NCI-H2227 (cell line): Measurements from ENCODE around the gene PDK3.

Experiments
- DNase-seq: peaks from one replicate; lab custom pipeline; 2025; ENCODE audit not compliant: unreplicated experiment; lab: John Stamatoyannopoulos, UW

PDK3 gene

GRCh38 chrX:24547961-24548360 lies 82.9 kb downstream of the PDK3 start:
- DNase-seq = no peak

GRCh38 chrX:24550166-24550565 lies 85.1 kb downstream of the PDK3 start:
- DNase-seq = no peak

- DNase-seq = no peak
Observed at GRCh38 chrX:24553011-24553410, 87.9 kb downstream of the PDK3 start.

- no peak for DNase-seq
Observed at GRCh38 chrX:24561121-24561520, 96.0 kb downstream of the PDK3 start.

- no peak for DNase-seq
Observed at GRCh38 chrX:24563291-24564010, 98.4 kb downstream of the PDK3 start.

GRCh38 chrX:24566240-24566639 lies 101.2 kb downstream of the PDK3 start:
- no peak for DNase-seq

- no peak for DNase-seq
Observed at GRCh38 chrX:24567169-24567568, 102.1 kb downstream of the PDK3 start.

- DNase-seq = no peak
Observed at GRCh38 chrX:24574743-24575142, 109.7 kb downstream of the PDK3 start.

GRCh38 chrX:24575496-24575895 lies 110.4 kb downstream of the PDK3 start:
- DNase-seq = no peak

GRCh38 chrX:24577091-24577490 lies 112.0 kb downstream of the PDK3 start:
- no peak for DNase-seq
